ENCODE data around the gene GLOD5.

DNA sequence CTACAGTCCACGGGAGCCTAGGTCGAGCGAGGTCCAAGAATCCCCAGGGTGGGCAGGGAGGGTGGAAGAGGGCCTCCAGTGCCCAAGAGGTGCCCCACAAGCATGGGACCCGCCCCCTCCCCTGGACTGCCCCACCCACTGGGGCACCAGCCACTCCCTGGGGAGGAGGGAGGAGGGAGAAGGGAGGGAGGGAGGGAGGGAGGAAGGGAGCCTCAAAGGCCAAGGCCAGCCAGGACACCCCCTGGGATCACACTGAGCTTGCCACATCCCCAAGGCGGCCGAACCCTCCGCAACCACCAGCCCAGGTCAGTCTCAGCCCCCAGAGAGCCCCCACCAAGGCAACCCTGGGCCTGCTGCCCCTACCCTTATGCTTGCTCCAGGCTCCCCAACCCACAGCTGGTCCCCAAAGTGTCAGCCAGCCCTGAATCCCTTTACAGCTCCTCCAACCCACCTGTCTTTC is 24.8 kb downstream of the GLOD5 start, which contains the start of gene GATA1:
- no peak for TF ChIP-seq RCOR1 (IDR thresholded peaks at IDR 0.05; ENCODE audit: low read depth, low read length)
- TF ChIP-seq RAD21 (conservative IDR thresholded peaks at IDR 0.05 in 1 of 2, IDR thresholded peaks at IDR 0.05 in 1 of 2) = no peak
- no peak for TF ChIP-seq BHLHE40 (IDR thresholded peaks at IDR 0.05; ENCODE audit: low read depth, low read length)
- TF ChIP-seq, protein P1, sequence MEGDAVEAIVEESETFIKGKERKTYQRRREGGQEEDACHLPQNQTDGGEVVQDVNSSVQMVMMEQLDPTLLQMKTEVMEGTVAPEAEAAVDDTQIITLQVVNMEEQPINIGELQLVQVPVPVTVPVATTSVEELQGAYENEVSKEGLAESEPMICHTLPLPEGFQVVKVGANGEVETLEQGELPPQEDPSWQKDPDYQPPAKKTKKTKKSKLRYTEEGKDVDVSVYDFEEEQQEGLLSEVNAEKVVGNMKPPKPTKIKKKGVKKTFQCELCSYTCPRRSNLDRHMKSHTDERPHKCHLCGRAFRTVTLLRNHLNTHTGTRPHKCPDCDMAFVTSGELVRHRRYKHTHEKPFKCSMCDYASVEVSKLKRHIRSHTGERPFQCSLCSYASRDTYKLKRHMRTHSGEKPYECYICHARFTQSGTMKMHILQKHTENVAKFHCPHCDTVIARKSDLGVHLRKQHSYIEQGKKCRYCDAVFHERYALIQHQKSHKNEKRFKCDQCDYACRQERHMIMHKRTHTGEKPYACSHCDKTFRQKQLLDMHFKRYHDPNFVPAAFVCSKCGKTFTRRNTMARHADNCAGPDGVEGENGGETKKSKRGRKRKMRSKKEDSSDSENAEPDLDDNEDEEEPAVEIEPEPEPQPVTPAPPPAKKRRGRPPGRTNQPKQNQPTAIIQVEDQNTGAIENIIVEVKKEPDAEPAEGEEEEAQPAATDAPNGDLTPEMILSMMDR (IDR thresholded peaks at IDR 0.05) = no peak
- no peak for TF ChIP-seq REST (IDR thresholded peaks at IDR 0.05)
- no peak for TF ChIP-seq ZFP36 (IDR thresholded peaks at IDR 0.05; ENCODE audit: borderline replicate concordance, partially characterized antibody)
- TF ChIP-seq EHMT2 (IDR thresholded peaks at IDR 0.05; ENCODE audit: low read depth) = no peak
- TF ChIP-seq HDAC2 (IDR thresholded peaks at IDR 0.05) = no peak
- TF ChIP-seq EP300 (IDR thresholded peaks at IDR 0.05) = no peak
- TF ChIP-seq, protein P2, sequence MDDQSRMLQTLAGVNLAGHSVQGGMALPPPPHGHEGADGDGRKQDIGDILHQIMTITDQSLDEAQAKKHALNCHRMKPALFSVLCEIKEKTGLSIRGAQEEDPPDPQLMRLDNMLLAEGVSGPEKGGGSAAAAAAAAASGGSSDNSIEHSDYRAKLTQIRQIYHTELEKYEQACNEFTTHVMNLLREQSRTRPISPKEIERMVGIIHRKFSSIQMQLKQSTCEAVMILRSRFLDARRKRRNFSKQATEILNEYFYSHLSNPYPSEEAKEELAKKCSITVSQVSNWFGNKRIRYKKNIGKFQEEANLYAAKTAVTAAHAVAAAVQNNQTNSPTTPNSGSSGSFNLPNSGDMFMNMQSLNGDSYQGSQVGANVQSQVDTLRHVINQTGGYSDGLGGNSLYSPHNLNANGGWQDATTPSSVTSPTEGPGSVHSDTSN (IDR thresholded peaks at IDR 0.05) = no peak
- no peak for TF ChIP-seq POLR2A (IDR thresholded peaks at IDR 0.05; ENCODE audit: low read length)
- no peak for TF ChIP-seq CBX8 (IDR thresholded peaks at IDR 0.05)
